Tibial nerve (tissue), 3 donors: ENCODE data around the gene PTPRG.

Source experiments
- POLR2A ChIP-seq, 2 donors: fragments of 450-650 bp; IDR thresholded peaks; one replicate each; pipeline ENCODE4 v1.6.1; 2017; ENCODE audit warnings: antibody characterized with exemption in 2 of 2, mild to moderate bottlenecking in 2 of 2, moderate library complexity in 2 of 2
- TF ChIP-seq, protein P1 (sequence below), 5 experiments: fragments of 200-600 bp in 3 of 5; fragments of 450-650 bp in 2 of 5; sonication (generic) in 3 of 5; IDR thresholded peaks; one replicate each; pipeline ENCODE4 v1.5.1; 2016 to 2019; ENCODE audit warnings: antibody characterized with exemption in 5 of 5, mild to moderate bottlenecking in 3 of 5, moderate library complexity in 2 of 5

DNA sequence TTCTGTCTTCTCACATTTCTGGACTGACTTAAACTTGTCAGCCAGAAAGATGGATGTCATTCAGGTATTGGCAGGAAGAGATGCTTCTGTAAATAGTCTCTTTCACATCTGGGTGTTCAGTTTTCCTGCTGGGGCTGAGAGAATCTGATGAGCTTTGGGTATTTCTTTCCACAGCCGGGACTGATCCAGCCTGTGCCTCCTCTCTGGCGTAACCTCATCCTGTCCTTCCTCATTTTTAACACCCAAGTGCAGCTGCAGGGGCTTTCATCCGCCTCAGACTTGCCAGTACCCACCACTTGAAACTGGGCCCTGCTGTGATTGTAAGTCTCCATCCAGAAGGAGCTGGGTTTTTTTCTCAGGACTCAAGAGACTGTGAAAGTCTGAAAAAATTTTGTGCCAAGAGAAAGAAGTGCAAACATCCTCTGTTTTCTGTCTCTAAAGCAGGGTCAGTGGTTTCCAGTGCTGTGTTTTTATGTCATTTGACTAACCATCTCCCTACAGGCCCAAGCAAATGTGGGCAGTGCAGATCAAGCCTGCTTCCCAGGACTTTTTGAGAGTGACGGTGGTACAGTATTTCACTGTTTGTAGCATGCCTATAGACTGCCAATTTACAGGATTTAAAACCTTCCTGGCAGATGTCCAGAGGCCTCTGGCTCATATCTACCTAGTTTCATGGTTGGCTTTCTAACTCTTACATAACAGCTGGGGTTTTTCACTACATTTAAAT is 342.7 kb downstream of the PTPRG start:
- TF ChIP-seq, protein P1, sequence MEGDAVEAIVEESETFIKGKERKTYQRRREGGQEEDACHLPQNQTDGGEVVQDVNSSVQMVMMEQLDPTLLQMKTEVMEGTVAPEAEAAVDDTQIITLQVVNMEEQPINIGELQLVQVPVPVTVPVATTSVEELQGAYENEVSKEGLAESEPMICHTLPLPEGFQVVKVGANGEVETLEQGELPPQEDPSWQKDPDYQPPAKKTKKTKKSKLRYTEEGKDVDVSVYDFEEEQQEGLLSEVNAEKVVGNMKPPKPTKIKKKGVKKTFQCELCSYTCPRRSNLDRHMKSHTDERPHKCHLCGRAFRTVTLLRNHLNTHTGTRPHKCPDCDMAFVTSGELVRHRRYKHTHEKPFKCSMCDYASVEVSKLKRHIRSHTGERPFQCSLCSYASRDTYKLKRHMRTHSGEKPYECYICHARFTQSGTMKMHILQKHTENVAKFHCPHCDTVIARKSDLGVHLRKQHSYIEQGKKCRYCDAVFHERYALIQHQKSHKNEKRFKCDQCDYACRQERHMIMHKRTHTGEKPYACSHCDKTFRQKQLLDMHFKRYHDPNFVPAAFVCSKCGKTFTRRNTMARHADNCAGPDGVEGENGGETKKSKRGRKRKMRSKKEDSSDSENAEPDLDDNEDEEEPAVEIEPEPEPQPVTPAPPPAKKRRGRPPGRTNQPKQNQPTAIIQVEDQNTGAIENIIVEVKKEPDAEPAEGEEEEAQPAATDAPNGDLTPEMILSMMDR (IDR thresholded peaks at IDR 0.05), result no peak
- TF ChIP-seq POLR2A (IDR thresholded peaks at IDR 0.05), result no peak
